Stimulated activated CD8-positive, alpha-beta memory T cell treated with anti-CD3 and anti-CD28 coated beads, Interleukin-4, amount 100 ng/mL, for 48 hours (primary cell): ENCODE measurements around the gene B3GALT5.
"Not testable (repeated sequence)": the region's sequence is repeated elsewhere in the genome, so short reads cannot be mapped to it uniquely, and the experiment has no call there.

ENCODE experiments used
- DNase-seq: peaks from one replicate; pipeline ENCODE4 v3.0.0-alpha.2; 2020

The B3GALT5 gene

GRCh38 chr21:39669485-39669884, 56.7 kb downstream of the B3GALT5 start:
- no peak for DNase-seq

DNA sequence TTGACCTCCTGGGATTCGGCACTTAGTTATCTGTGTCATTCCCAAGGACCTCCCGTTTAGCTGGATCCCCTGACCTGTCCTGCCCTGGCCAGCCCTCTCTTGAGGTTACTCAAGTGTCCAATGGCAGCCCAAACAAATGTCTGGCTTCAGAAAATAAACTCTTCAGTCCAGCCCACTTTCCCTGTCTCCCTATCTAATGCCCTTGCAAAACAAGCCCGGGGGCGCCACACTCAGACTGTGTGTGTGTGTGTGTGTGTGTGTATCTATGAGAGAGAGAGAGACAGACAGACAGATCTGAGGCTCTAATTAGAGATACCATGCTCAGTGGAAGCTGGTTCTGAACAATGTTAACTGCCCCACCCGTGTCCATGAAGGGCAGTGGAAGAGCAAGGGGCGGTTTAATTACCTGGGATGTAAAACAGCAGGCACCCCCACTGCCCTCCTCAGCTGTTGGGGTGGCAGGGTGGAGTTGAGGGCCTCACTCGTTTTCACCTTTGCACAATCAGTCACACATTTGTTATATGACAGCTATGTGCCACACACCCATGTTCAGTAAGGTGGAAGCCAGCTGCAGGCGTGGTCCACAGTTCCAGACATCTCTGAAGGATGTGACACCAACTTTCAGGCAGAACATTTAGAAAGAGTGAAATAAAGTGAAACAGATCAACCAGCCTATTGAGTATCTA, 57.4 kb downstream of the B3GALT5 start:
- no peak for DNase-seq

DNA sequence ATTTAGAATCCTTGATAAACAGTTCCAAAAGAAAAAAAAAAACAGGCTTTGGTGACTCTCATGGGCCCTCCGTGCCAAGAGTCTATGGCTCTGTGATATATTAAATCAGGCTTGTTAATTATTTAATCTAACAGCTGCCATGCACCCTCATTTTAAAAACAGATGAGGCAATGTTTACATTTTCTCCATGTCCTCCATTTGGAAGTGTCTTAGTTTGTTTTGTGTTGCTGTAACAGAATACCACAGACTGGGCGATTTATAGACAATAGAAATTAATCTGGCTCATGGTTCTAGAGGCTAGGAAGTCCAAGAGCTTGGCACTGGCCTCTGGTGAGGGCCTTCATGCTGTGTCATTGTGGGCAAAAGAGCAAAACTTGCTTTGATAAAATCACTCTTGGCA, 58.0 kb downstream of the B3GALT5 start:
- DNase-seq: no peak

DNA sequence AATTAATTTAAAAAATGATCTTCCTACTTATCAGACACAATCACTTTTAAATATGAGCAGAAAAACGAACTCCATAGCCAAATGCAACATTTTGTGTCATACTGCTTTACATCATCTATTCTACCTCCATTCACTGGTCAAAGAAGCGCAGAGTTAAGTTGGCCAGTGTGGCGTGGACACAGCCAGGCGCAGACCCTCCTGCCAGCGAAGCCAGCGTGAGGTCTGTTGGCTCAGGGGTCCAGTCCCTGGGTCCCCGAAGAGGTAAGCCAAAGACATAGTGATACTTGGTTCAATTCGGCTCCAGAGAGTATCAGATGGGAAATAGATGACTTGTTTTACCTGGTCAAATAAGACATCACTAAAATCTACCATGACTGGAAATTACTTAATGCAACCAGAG, 59.2 kb downstream of the B3GALT5 start:
- DNase-seq: no peak

- DNase-seq: no peak
Measured at GRCh38 chr21:39673163-39673562, 60.4 kb downstream of the B3GALT5 start.

DNA sequence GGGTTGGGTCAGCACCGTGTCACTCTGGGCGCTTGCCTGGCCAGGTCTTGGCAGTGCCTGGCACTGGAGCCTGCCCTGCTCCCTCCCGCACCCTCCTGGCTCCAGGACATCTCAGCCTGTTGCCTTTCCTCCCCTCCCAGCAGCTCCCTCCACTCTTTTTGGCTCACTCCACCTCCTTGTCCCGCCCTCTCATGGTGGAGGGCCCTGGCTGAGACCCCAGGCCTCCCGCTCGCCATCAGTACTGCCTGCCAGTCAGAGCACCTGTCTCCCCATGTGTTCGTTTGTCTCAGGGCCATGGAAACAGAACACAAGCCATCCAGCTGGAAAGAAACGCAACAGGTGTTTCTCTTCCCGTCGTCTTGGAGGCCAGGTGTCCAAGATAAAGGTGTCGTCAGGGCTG, 61.0 kb downstream of the B3GALT5 start:
- DNase-seq: no peak

DNA sequence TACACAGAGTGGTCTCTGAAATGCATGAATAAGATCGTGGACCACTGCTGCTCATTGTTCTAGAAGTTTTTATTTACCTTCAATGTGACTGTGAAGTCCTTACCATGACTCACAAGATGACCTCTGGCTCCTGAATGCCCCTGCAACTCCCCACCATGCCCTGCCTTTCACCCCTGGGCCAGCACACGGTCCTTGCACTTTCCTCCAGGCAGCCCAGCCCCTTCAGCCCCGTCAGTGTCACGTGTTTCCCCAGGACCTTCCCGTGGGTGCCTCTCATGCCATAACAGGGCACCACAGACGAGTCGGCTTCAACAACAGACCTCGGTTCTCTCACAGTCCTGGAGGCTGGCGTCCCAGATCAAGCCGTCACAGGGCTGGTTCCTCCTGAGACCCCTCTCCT, 62.1 kb downstream of the B3GALT5 start:
- DNase-seq: no peak

DNA sequence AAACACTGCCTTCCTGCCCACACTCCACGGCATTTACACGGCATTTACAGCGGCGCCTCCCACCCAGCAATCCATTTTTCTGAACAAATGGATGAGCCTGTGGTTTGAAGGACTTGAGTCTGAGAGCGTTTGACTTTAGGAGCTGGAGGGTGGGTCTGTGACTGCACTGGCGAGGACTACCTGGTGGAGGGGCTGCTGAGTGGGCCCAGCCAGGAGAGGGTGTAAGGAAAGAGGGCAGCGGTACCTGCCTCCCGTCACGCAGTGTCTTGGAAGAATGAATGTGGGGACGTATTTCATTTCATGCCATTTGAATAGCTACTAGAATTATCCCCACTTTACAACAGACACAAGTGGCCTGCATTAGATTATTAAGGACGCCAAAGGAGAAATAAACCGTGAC, 62.9 kb downstream of the B3GALT5 start:
- no peak for DNase-seq

- DNase-seq: no peak
Measured at GRCh38 chr21:39675993-39676661, 63.4 kb downstream of the B3GALT5 start.

DNA sequence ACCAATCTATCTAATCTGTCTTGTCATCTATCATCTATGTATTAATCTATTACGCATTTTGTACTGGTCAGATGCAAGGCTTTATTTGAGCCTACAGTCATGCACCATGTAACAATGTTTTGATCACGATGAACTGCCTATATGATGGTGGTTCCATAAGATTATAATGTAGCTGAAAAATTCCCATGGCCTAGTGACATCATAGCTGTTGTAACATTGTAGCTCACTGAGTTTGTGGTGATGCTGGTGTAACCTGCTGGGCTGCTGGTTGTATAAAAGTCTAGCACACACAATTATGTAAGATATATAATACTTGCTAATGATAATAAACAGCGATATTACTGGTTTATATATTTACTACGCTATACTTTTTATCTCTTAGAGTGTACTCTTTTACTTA, 67.5 kb downstream of the B3GALT5 start:
- no peak for DNase-seq

DNA sequence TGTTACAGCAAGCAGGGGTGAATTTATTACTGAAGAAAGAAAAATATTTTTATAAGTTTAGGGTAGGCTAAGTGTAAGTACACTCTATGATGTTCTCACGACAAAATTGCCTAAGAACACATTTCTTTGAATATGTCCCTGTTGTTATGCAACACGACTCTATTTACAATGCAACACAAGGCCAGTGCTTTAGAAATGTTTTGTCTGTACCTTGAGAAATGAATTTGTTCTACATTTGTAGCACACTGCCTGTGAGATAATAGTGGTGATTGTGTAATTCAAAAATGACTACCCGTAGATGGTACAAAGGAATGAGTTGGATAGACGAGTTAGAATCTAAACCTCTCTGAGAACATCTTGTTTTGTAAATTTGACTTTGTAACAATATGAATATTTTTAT, 68.5 kb downstream of the B3GALT5 start:
- no peak for DNase-seq

- DNase-seq: no peak
Measured at GRCh38 chr21:39681845-39682244, 69.1 kb downstream of the B3GALT5 start.

- no peak for DNase-seq
Measured at GRCh38 chr21:39685236-39685635, 72.5 kb downstream of the B3GALT5 start.

DNA sequence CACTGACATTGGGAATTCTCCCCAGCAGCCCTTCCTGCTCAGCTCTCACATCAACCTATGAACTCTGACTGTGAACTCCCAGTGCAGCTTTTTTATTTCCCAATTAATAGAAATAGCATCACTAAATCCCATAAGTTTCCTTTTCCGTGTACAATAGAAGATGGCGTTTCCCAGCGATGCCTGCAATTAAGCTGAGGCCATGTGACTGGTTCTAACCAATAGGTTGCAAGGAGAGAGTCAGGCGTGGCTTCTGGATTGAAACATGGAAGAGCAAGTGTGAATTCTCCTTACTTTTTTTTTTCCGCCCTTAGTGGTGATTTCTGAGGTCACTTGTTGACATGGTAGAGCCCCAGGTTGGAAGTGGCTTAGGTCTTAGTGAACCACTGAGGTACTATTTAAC, 73.3 kb downstream of the B3GALT5 start:
- no peak for DNase-seq

DNA sequence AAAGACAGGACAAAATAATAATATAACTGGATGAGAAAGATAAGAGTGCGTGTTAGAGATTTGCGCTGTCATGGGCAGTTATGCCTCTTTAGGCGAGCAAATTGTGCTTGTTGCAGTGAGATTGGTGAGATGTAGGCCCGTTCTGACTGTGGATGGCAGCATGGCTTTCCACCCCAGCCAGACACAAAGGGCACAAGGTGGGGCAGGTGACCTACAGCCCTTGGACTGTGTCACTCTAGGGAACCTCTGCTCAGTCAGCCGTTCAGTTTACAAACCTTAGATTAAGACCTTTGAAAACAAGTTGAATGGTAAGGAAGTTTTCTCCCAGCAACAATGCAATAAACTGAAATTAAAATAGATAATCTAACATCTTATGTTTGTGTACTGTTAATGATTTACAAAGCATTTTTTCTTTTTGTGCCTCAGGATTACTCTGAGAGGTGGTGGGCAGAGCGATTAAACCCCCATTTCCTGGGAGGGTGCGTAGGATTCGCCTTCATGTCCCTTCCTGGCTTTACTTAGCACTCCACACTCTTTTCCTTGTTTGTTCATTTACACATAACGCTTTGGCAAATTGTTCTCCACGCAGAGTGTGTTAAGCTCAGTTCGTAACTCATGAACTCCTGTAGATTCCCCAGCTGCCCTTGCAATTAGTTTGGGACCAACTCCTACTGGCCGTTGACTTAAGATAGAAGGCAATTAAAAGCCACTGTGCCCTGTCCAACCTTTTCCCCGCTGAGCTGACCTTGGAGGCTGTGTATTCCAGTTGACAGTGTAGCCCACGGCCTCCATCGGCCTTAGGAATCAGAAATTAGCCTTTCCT, 74.1 kb downstream of the B3GALT5 start:
- DNase-seq: no peak

DNA sequence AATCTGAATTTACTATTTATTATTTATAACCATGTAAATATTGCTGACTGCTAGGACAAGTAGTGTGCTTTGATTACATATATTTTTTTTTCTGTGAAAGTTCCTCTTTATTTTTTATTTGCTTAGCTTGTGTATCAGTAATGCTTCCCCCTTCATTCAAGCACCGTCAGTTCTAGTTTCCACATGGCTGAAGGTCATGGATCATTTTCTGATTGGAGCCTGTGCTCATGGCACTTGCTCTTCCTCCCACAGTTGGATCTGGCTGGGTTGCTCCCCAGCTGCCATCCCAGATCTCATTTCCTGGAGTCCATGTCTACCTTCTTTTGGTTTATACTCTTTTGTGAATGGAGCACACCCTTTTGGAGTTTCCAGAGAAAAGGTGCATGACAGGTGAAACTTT, 75.3 kb downstream of the B3GALT5 start:
- DNase-seq: no peak

- not testable (repeated sequence) for DNase-seq
Measured at GRCh38 chr21:39689860-39690259, 77.1 kb downstream of the B3GALT5 start.

GRCh38 chr21:39690454-39690853, 77.7 kb downstream of the B3GALT5 start:
- DNase-seq: no peak

DNA sequence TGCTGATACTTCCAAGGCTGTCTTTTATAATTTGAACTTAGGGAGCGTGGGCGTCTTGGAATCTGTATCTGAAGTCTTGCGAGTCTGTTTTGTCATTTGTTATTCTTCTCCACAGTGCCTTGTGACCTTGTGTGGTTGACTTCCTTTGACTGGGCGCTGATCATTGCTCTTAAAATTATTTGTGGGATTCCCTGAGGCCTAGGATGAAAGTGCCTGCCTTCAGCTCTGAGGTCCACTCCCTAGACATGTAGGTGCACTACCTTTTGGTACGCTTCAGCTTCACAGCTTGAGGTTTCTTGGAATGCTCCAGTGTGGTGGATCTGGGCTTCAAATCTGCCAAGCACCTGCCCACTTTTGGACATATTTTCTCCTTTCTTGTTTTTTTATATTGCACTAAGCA, 82.0 kb downstream of the B3GALT5 start:
- no peak for DNase-seq

DNA sequence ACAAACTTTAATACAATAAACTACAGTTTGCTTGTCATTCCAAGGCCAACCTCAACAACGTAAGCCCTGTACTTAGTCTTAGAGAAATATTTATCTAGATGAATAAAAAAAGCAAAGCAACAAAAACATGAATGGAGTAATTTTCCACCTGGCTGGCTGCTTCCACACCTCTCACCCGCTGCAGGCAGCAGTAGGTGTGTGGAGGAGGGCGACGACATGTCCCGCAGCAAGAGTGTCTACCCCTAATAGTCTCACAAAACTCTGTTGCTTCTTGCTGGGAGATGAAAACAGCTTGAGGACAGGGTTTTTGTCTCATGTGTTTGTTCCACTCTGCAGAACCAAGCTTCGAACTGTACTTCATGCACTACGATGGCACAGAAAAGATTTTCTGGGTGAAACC, 83.5 kb downstream of the B3GALT5 start:
- DNase-seq: no peak

GRCh38 chr21:39696618-39697017, 83.9 kb downstream of the B3GALT5 start:
- no peak for DNase-seq

- no peak for DNase-seq
Measured at GRCh38 chr21:39700318-39700717, 87.6 kb downstream of the B3GALT5 start.

DNA sequence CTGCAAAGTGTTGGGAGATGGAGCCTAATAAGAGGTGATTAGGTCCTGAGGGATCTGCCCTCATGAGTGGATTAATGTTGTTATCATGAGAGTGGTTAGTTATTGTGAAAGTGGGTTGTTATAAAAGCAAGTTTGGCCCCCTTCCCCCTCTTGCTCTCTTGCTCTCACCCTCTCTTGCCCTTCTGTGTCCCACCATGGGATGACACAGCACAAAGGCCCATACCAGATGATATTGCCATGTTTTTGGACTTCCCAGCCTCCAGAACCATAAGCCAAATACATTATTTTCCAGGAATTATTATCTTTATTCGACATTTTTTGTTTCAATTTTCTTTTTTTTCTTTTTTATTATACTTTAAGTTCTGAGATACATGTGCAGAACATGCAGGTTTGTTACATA, 90.8 kb downstream of the B3GALT5 start:
- no peak for DNase-seq

DNA sequence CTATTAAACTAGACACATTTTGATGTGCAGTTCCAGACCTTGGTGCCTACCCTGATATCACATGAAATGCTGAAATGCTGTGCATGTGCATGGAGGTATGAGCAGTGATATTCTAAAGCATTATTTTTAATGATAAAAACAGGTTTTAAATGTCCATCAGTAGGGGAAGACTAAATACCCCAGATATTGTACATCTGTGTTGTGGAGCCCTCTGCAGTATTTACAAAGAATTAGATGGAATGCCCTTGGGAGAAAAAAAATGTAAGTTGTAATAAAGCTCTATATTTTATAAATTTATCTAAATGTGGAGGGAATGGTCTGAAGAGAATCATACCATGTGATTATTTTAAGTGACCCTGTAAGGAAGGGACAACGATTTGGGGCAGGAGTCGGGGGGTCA, 93.1 kb downstream of the B3GALT5 start:
- no peak for DNase-seq
